A673 (cell line): ENCODE data around the gene OS9. TPM values are rescaled to one million over a fixed set of nuclear protein-coding genes. Genes with fewer than 3 reads are reported as not detected.

Source experiments
- BruUV-seq: library from RNA; stranded (reverse); fragments of 400-500 nt; replicated peaks from 2 replicates; lab custom pipeline; 2021; lab: Mats Ljungman, UMichigan
- CTCF ChIA-PET: fragments of 300-600 bp; sonication (Branson Sonifier 250); formaldehyde crosslinking; loops from one replicate; lab custom pipeline; 2022; ENCODE audit warnings: antibody characterized with exemption; lab: Charles Lee
- POLR2A ChIA-PET: fragments of 300-600 bp; sonication (Branson Sonifier 250); formaldehyde crosslinking; loops from one replicate; lab custom pipeline; 2022; ENCODE audit warnings: antibody characterized with exemption; ENCODE audit not compliant: low non-redundant PET; lab: Charles Lee
- DNase-seq: peaks from one replicate; pipeline ENCODE4 v3.0.0-alpha.2; 2015; ENCODE audit warnings: low spot score
- H3K27ac ChIP-seq: fragments of 200-600 bp; sonication (generic); 2 replicates; pipeline ENCODE4 v1.5.1; 2016; ENCODE audit warnings: mixed run types, low read depth, mild to moderate bottlenecking, mixed read lengths, antibody characterized with exemption, low read length; ENCODE audit not compliant: poor library complexity, severe bottlenecking
- H3K27me3 ChIP-seq: fragments of 200-600 bp; sonication (generic); replicated peaks from 2 replicates; pipeline ENCODE4 v1.6.1; 2017; ENCODE audit warnings: mixed run types, low read depth, mild to moderate bottlenecking, mixed read lengths, antibody characterized with exemption, low read length; ENCODE audit not compliant: insufficient read depth, poor library complexity
- H3K36me3 ChIP-seq: fragments of 200-600 bp; sonication (generic); 2 replicates; pipeline ENCODE4 v1.6.1; 2016; ENCODE audit warnings: mixed run types, mild to moderate bottlenecking, mixed read lengths, antibody characterized with exemption, low read length; ENCODE audit not compliant: insufficient read depth, poor library complexity, severe bottlenecking
- H3K4me1 ChIP-seq: fragments of 200-600 bp; sonication (generic); 2 replicates; pipeline ENCODE4 v1.6.1; 2017; ENCODE audit warnings: mixed run types, mild to moderate bottlenecking, mixed read lengths, antibody characterized with exemption, low read length; ENCODE audit not compliant: insufficient read depth, poor library complexity, severe bottlenecking
- H3K4me3 ChIP-seq: fragments of 200-600 bp; sonication (generic); 2 replicates; pipeline ENCODE4 v1.5.1; 2016; ENCODE audit warnings: low read depth, mixed run types, mild to moderate bottlenecking, mixed read lengths, low read length; ENCODE audit not compliant: poor library complexity, severe bottlenecking
- H3K9me3 ChIP-seq: fragments of 200-600 bp; sonication (generic); 2 replicates; pipeline ENCODE4 v1.6.1; 2016; ENCODE audit warnings: mixed run types, low read depth, mild to moderate bottlenecking, mixed read lengths, antibody characterized with exemption, low read length; ENCODE audit not compliant: poor library complexity, severe bottlenecking
- CTCF ChIP-seq: fragments of 300-800, 200-600 bp; sonication (generic); conservative IDR thresholded peaks from 2 replicates; pipeline ENCODE4 v1.5.1; 2017; ENCODE audit warnings: low read depth, mild to moderate bottlenecking, antibody characterized with exemption, low read length, moderate library complexity, mixed read lengths
- EZH2 ChIP-seq: fragments of 200-600 bp; sonication (generic); IDR thresholded peaks from 2 replicates; pipeline ENCODE4 v1.6.1; 2017; ENCODE audit warnings: borderline replicate concordance, low read depth, mild to moderate bottlenecking, mixed read lengths, antibody characterized with exemption, low read length; ENCODE audit not compliant: poor library complexity, severe bottlenecking
- intact Hi-C: fragments of 100-400 bp; cut with micrococcal nuclease; formaldehyde crosslinking; loops from one replicate; pipeline ENCODE4 v1.10.0; 2022; ENCODE audit not compliant: unreplicated experiment
- total RNA-seq: library from RNA; stranded (reverse); gene quantifications from 2 replicates; pipeline ENCODE4 v1.2.3, GENCODE V29; 2021

OS9 gene
- total RNA-seq, 1 experiment from 2014 or later, result 142 TPM

DNA sequence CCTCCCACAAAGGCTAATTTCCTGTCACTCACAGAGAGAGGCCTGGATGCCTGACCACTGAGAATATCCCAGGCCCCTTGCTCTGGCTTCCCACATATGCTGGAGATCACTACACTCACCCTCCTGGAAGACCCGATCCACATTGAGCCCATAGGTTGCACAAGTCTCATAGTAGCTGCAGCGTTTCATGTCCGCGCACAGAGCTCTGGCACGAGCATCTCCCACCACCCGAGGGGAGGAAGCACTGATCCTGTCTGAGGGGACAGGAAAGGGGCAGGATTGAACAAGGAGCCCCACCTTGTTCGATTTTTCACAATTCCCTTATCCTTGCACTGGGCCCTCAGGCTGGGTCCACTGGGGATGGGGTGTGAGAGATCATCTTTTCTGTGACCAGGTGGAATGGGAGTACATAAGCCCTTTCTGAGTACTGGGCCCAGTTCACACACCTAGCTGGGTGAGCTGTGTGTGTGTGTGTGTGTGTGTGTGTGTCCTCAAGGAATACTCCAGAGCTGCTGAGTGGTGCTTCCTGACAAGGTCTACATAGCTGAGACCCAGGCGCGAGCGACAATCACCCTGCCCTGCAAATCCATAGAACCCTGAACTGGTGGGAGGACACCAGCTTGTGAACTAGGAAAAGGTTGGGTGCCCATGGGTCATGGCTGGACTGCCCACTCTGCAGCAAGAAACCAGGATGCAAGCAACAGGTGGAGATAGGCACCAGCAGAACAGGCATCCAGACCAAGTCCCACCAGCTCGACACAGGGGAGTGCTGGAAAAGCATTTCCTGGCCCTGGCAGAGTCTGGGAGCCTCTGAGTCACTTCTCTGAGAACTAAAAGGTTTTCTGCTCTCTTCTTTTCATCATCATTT is 39.0 kb downstream of the OS9 start:
- Histone ChIP-seq H3K4me1 (peaks cover 16% of the 10 kb centered on the region), H3K9me3 (no peaks in the 10 kb centered on the region), H3K4me3 (no peak overlapping the region), H3K27ac (no peak overlapping the region), H3K36me3 (no peaks in the 10 kb centered on the region), H3K27me3 (peaks cover 18% of the 10 kb centered on the region)
- no peak for DNase-seq
- BruUV-seq, result no TSS peak
- ChIA-PET POLR2A (interaction anchor here (0.7 kb wide), 1 partner anchor 213 kb away, joined by 3 read pairs; no protein-coding TSS in a partner anchor), CTCF (interaction anchor here (0.5 kb wide), 2 partner anchors 490 to 1249 kb away, joined by 3 to 4 read pairs; no protein-coding TSS in a partner anchor)
- TF ChIP-seq CTCF (no peak), EZH2 (no peak)
- intact Hi-C loops, result no loop called here

GRCh38 chr12:57733928-57734327 is 40.0 kb downstream of the OS9 start:
- ChIA-PET CTCF (no interaction called here), POLR2A (no interaction called here)
- intact Hi-C loops, result no loop called here
- Histone ChIP-seq H3K27ac (no peak overlapping the region), H3K4me1 (peaks cover 17% of the 10 kb centered on the region), H3K36me3 (no peaks in the 10 kb centered on the region), H3K27me3 (peaks cover 18% of the 10 kb centered on the region), H3K9me3 (no peaks in the 10 kb centered on the region), H3K4me3 (no peak overlapping the region)
- DNase-seq, result no peak
- TF ChIP-seq EZH2 (no peak), CTCF (no peak)
- no TSS peak for BruUV-seq

DNA sequence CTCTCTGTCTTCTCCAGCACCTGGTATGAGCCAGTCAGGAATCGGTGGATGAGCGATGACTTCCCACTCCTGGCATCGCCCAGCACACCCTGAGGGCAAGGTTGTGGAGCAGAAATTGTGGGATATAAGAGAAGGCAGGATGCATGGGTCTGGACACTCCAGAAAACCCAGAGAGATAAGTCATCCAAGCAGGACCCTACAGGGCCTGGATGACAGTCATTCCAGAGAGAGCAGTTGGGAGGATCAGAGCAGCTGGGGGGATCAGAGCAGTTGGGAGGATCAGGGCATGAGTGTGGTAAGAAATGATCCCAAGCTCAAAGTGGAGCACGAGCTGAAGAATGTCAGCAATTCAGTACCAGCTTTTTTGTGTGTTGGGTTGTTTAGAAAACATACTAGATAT is 40.7 kb downstream of the OS9 start:
- DNase-seq, result no peak
- Histone ChIP-seq H3K4me1 (peaks cover 22% of the 10 kb centered on the region), H3K27me3 (peaks cover 18% of the 10 kb centered on the region), H3K36me3 (no peaks in the 10 kb centered on the region), H3K9me3 (no peaks in the 10 kb centered on the region), H3K4me3 (no peak overlapping the region), H3K27ac (no peak overlapping the region)
- TF ChIP-seq CTCF (no peak), EZH2 (no peak)
- intact Hi-C loops, result no loop called here
- CTCF ChIA-PET, result no interaction called here
- POLR2A ChIA-PET, result no interaction called here
- no TSS peak for BruUV-seq
